H1 (cell line): ENCODE data around the gene POLE2. TPM values are rescaled to one million over a fixed set of nuclear protein-coding genes. Genes with fewer than 3 reads are reported as not detected.

ENCODE experiments used
- CTCF ChIA-PET: fragments of 300-600 bp; sonication (Branson Sonifier 250); formaldehyde crosslinking; loops from one replicate; lab custom pipeline; 2021; ENCODE audit not compliant: partially characterized antibody; lab: Charles Lee
- POLR2A ChIA-PET: fragments of 300-600 bp; sonication (Branson Sonifier 250); formaldehyde crosslinking; loops from one replicate; lab custom pipeline; 2021; ENCODE audit warnings: inconsistent platforms; ENCODE audit not compliant: partially characterized antibody; lab: Charles Lee
- DNase-seq, 2 experiments: peaks; one replicate each; pipeline versions ENCODE4 v3.0.0 to v3.0.0-alpha.2; 2010 to 2022; ENCODE audit warnings: low spot score in 2 of 2, low read depth in 1 of 2, mixed read lengths in 1 of 2
- FAIRE-seq: peaks from 2 replicates; lab custom pipeline; 2011; peaks lifted over from hg19 to GRCh38; lab: Jason Lieb, UNC
- H2AFZ ChIP-seq: 2 replicates; pipeline ENCODE4 v1.8.1; 2012; ENCODE audit warnings: low read length, inconsistent platforms
- H2AK5ac ChIP-seq: 2 replicates; pipeline ENCODE4 v1.6.1; 2013; ENCODE audit warnings: low read depth, low read length
- H2BK120ac ChIP-seq: replicated peaks from 2 replicates; pipeline ENCODE3; 2013; ENCODE audit warnings: low read depth, low read length, inconsistent platforms
- H2BK12ac ChIP-seq: 2 replicates; pipeline ENCODE4 v1.6.1; 2013; ENCODE audit warnings: low read depth, low read length
- H2BK15ac ChIP-seq: 2 replicates; pipeline ENCODE4 v1.6.1; 2013; ENCODE audit warnings: low read length
- H2BK20ac ChIP-seq: 2 replicates; pipeline ENCODE4 v1.6.1; 2013; ENCODE audit warnings: low read length
- H2BK5ac ChIP-seq: 2 replicates; pipeline ENCODE4 v1.6.1; 2013; ENCODE audit warnings: low read depth, low read length
- H3K14ac ChIP-seq: 2 replicates; pipeline ENCODE4 v1.6.1; 2013; ENCODE audit warnings: inconsistent platforms; ENCODE audit not compliant: insufficient read length
- H3K18ac ChIP-seq: 2 replicates; pipeline ENCODE4 v1.6.1; 2013; ENCODE audit warnings: low read length; ENCODE audit errors: extremely low read depth
- H3K23ac ChIP-seq: 2 replicates; pipeline ENCODE4 v1.6.1; 2013; ENCODE audit warnings: inconsistent platforms; ENCODE audit not compliant: insufficient read length
- H3K23me2 ChIP-seq: 2 replicates; pipeline ENCODE4 v1.6.1; 2013; ENCODE audit warnings: low read depth, low read length
- H3K27ac ChIP-seq: 2 replicates; pipeline ENCODE4 v1.6.1; 2011; ENCODE audit warnings: low read depth, low read length, inconsistent platforms
- H3K27me3 ChIP-seq, 4 experiments: replicated peaks in 1 of 4; 1 replicate in 1 of 4; 2 replicates in 3 of 4; pipeline versions ENCODE4 v1.6.1 to v1.8.1; 2011 to 2013; ENCODE audit warnings: low read length in 3 of 4, mild to moderate bottlenecking in 3 of 4, inconsistent platforms in 2 of 4, mixed read lengths in 2 of 4, moderate library complexity in 1 of 4; ENCODE audit not compliant: control insufficient read depth in 3 of 4, insufficient read depth in 3 of 4; ENCODE audit errors: extremely low read depth in 1 of 4
- H3K36me3 ChIP-seq, 4 experiments: 2 replicates each; pipeline versions ENCODE4 v1.6.1 to v1.8.1; 2011 to 2013; ENCODE audit warnings: mild to moderate bottlenecking in 4 of 4, low read length in 3 of 4, moderate library complexity in 2 of 4, control low read depth in 1 of 4, inconsistent platforms in 1 of 4; ENCODE audit not compliant: insufficient read depth in 4 of 4, control insufficient read depth in 2 of 4
- H3K4ac ChIP-seq: replicated peaks from 2 replicates; pipeline ENCODE3; 2013; ENCODE audit warnings: low read length, low read depth, mixed read lengths, inconsistent platforms; ENCODE audit not compliant: insufficient read length
- H3K4me1 ChIP-seq, 4 experiments: replicated peaks in 1 of 4; 1 replicate in 1 of 4; 2 replicates in 3 of 4; pipeline versions ENCODE4 v1.6.1 to v1.8.1; 2011 to 2013; ENCODE audit warnings: low read length in 3 of 4, inconsistent platforms in 2 of 4, mixed read lengths in 1 of 4; ENCODE audit not compliant: insufficient read depth in 4 of 4, control insufficient read depth in 3 of 4
- H3K4me2 ChIP-seq, 2 experiments: 2 replicates each; pipeline versions ENCODE4 v1.6.1 to v1.8.1; 2011 to 2013; ENCODE audit warnings: low read depth in 2 of 2, low read length in 2 of 2, control low read depth in 1 of 2, inconsistent platforms in 1 of 2, mild to moderate bottlenecking in 1 of 2; ENCODE audit not compliant: insufficient read depth in 1 of 2
- H3K4me3 ChIP-seq, 4 experiments: fragments of 200-600, 300-600 bp in 1 of 4; sonication (generic), shearing (Covaris generic), sonication (Bioruptor Twin) in 1 of 4; 2 replicates each; pipeline versions ENCODE4 v1.5.1 to v1.8.1; 2011 to 2016; ENCODE audit warnings: low read length in 4 of 4, low read depth in 3 of 4, control low read depth in 2 of 4, inconsistent platforms in 2 of 4, mild to moderate bottlenecking in 2 of 4, mixed read lengths in 1 of 4, moderate library complexity in 1 of 4; ENCODE audit not compliant: insufficient read depth in 2 of 4; ENCODE audit errors: extremely low read depth in 1 of 4
- H3K56ac ChIP-seq: replicated peaks from 2 replicates; pipeline ENCODE3; 2013; ENCODE audit warnings: low read depth, mild to moderate bottlenecking, mixed read lengths, low read length, inconsistent platforms; ENCODE audit not compliant: insufficient read length
- H3K79me1 ChIP-seq: 2 replicates; pipeline ENCODE4 v1.6.1; 2013; ENCODE audit warnings: low read depth, low read length, control low read depth
- H3K79me2 ChIP-seq, 2 experiments: 2 replicates each; pipeline versions ENCODE4 v1.6.1 to v1.8.1; 2012 to 2013; ENCODE audit warnings: low read length in 2 of 2, mild to moderate bottlenecking in 2 of 2, inconsistent platforms in 1 of 2; ENCODE audit not compliant: insufficient read depth in 2 of 2, control insufficient read depth in 1 of 2
- H3K9ac ChIP-seq, 4 experiments: replicated peaks in 1 of 4; 1 replicate in 1 of 4; 2 replicates in 3 of 4; pipeline versions ENCODE4 v1.6.1 to v1.8.1; 2011 to 2013; ENCODE audit warnings: low read depth in 3 of 4, low read length in 3 of 4, control low read depth in 2 of 4, mild to moderate bottlenecking in 2 of 4, moderate library complexity in 2 of 4, inconsistent platforms in 1 of 4; ENCODE audit errors: extremely low read depth in 1 of 4
- H3K9me3 ChIP-seq, 2 experiments: 2 replicates each; pipeline versions ENCODE4 v1.6.1 to v1.8.1; 2012 to 2013; ENCODE audit warnings: mild to moderate bottlenecking in 2 of 2, moderate library complexity in 2 of 2, control low read depth in 1 of 2, inconsistent platforms in 1 of 2, low read depth in 1 of 2, low read length in 1 of 2, mixed read lengths in 1 of 2; ENCODE audit not compliant: insufficient read depth in 2 of 2
- H4K20me1 ChIP-seq, 2 experiments: replicated peaks in 1 of 2; 2 replicates each; pipeline versions ENCODE3 to v1.8.1; 2011 to 2013; ENCODE audit warnings: inconsistent platforms in 2 of 2, low read length in 2 of 2, mild to moderate bottlenecking in 1 of 2; ENCODE audit not compliant: insufficient read depth in 2 of 2, control insufficient read depth in 1 of 2
- H4K5ac ChIP-seq: 2 replicates; pipeline ENCODE4 v1.6.1; 2013; ENCODE audit warnings: low read length, low read depth, mixed read lengths, inconsistent platforms; ENCODE audit not compliant: insufficient read length
- H4K8ac ChIP-seq: 2 replicates; pipeline ENCODE4 v1.8.0; 2013; ENCODE audit warnings: mild to moderate bottlenecking, moderate library complexity, low read length, inconsistent platforms; ENCODE audit not compliant: insufficient read depth; ENCODE audit errors: extremely low read depth
- H4K91ac ChIP-seq: replicated peaks from 2 replicates; pipeline ENCODE3; 2013; ENCODE audit warnings: low read length, mixed read lengths, inconsistent platforms; ENCODE audit not compliant: insufficient read length
- CREB1 ChIP-seq: IDR thresholded peaks from 2 replicates; pipeline ENCODE4 v1.6.1; 2012; ENCODE audit warnings: inconsistent platforms
- EP300 ChIP-seq, 2 experiments: IDR thresholded peaks; 1 replicate in 1 of 2; 2 replicates in 1 of 2; pipeline ENCODE4 v1.6.1; 2011 to 2012; ENCODE audit warnings: low read depth in 2 of 2, low read length in 2 of 2, mild to moderate bottlenecking in 2 of 2, borderline replicate concordance in 1 of 2, inconsistent platforms in 1 of 2, moderate library complexity in 1 of 2
- GABPA ChIP-seq: IDR thresholded peaks from 2 replicates; pipeline ENCODE4 v1.6.1; 2011; ENCODE audit warnings: mild to moderate bottlenecking, low read length, moderate library complexity, borderline replicate concordance; ENCODE audit not compliant: insufficient read depth
- KDM4A ChIP-seq: IDR thresholded peaks from one replicate; pipeline ENCODE4 v1.7.1; 2012; ENCODE audit warnings: low read depth, mild to moderate bottlenecking, moderate library complexity, low read length, inconsistent platforms; ENCODE audit not compliant: severe bottlenecking
- NANOG ChIP-seq: IDR thresholded peaks from 2 replicates; pipeline ENCODE4 v1.6.1; 2011; ENCODE audit warnings: low read length, low read depth, mild to moderate bottlenecking, inconsistent platforms; ENCODE audit not compliant: insufficient read depth, poor library complexity, severe bottlenecking
- SP2 ChIP-seq: IDR thresholded peaks from 2 replicates; pipeline ENCODE4 v1.6.1; 2012; ENCODE audit warnings: mild to moderate bottlenecking, low read length, inconsistent platforms
- TAF1 ChIP-seq: IDR thresholded peaks from 2 replicates; pipeline ENCODE4 v1.6.1; 2011; ENCODE audit warnings: mild to moderate bottlenecking, low read depth, low read length
- TBP ChIP-seq: IDR thresholded peaks from 2 replicates; pipeline ENCODE4 v1.6.1; 2011; ENCODE audit warnings: low read depth, low read length, improper control_type of control experiment
- TEAD4 ChIP-seq: IDR thresholded peaks from 2 replicates; pipeline ENCODE4 v1.6.1; 2012; ENCODE audit warnings: low read depth, low read length, inconsistent platforms, mixed read lengths
- WGBS, 2 experiments: shearing (Covaris generic) in 1 of 2; methylation state at CpG; one replicate each; pipeline versions ENCODE4 v1.1.6 to v1.1.7; 2013 to 2015; ENCODE audit warnings: low lambda C conversion rate in 2 of 2, mixed read lengths in 2 of 2, inconsistent platforms in 1 of 2, low coverage in 1 of 2, missing lambda C conversion rate in 1 of 2; ENCODE audit not compliant: insufficient replicate concordance in 2 of 2, insufficient coverage in 1 of 2, insufficient read length in 1 of 2; ENCODE audit errors: extremely low coverage in 1 of 2, missing lambda C conversion rate in 1 of 2; 5-methylcytosine and 5-hydroxymethylcytosine counted together
- polyA plus RNA-seq, 7 experiments: library from polyadenylated mRNA; depleted of rRNA in 3 of 7; stranded (reverse) in 5 of 7; unstranded in 2 of 7; fragments of >200 nt in 5 of 7; fragments of 200-250 nt in 2 of 7; gene quantifications; 1 replicate in 5 of 7; 2 replicates in 1 of 7; 4 replicates in 1 of 7; pipeline versions ENCODE4 v1.2.1 to v1.2.3, GENCODE V29; 2011 to 2013; ENCODE audit warnings: missing spikeins in 2 of 7, mixed read lengths in 2 of 7
- total RNA-seq: library from RNA; stranded (reverse); fragmentation: NEBNext Ultra II Directional; extraction: Animal tissue kit (Norgen Biotek cat#: 25700); gene quantifications from 2 replicates; pipeline ENCODE4 v1.2.1, GENCODE V29; 2021

The POLE2 gene
- total and polyA plus RNA-seq, 2 of the 8 experiments (the other 6 are each of a cell fraction or from before 2014, with no cell fraction given) = 31.2 to 41.7 TPM

DNA sequence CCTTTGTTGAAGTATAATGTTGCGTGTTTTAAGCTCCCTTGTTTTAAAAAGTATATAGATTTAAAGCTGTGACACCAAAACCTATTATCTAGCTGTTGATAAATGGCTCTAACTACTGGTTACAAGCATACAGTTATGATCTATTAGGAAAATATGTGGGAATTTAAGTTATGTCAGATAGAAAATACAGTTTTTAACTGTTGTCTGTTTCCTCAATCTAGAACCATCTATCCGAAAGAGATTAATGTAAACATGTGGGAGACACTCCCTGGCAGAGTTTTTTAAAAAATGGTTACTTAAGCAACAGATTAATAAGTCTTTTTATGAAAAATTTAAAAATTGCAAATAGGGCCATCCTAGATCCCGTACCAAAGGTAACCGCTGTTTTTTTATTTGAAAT, 75.8 kb downstream of the POLE2 start:
- H3K56ac ChIP-seq = no peak overlapping the region
- H4K91ac ChIP-seq = no peak overlapping the region
- H2BK12ac ChIP-seq = no peak overlapping the region
- H3K23ac ChIP-seq = no peak overlapping the region
- no peak overlapping the region for H3K14ac ChIP-seq
- DNase-seq = no peak
- H2BK120ac ChIP-seq = no peak overlapping the region
- H3K27ac ChIP-seq = no peak overlapping the region
- H3K18ac ChIP-seq = no peak overlapping the region
- WGBS, 2 experiments = 92% methylated on average over 4 of the region's 4 CpGs; no CpG with 5 or more reads in 1 of the 2 experiments
- H3K79me2 ChIP-seq = no peaks in the 10 kb centered on the region
- TF ChIP-seq GABPA = no peak
- no peak for TF ChIP-seq TBP
- TF ChIP-seq TEAD4 = no peak
- no peak for TF ChIP-seq TAF1
- TF ChIP-seq SP2 = no peak
- TF ChIP-seq CREB1 = no peak
- no peak for TF ChIP-seq NANOG
- TF ChIP-seq EP300 (IDR thresholded peaks at IDR 0.05; ENCODE audit: borderline replicate concordance in 1 of 2, low read depth in 2 of 2, low read length in 2 of 2) = no peak
- no peak for TF ChIP-seq KDM4A
- no peaks in the 10 kb centered on the region for H3K9me3 ChIP-seq
- H3K4ac ChIP-seq = no peak overlapping the region
- H2BK5ac ChIP-seq = no peak overlapping the region
- H2AK5ac ChIP-seq = no peak overlapping the region
- H3K9ac ChIP-seq = no peak overlapping the region
- H3K4me2 ChIP-seq = no peak overlapping the region
- no peaks in the 10 kb centered on the region for H4K20me1 ChIP-seq
- H2AFZ ChIP-seq = no peak overlapping the region
- ChIA-PET POLR2A (interaction anchor here (0.6 to 3.2 kb wide), 3 partner anchors 8 to 13 kb away, joined by 3 to 19 read pairs (median 5); partner anchors contain the start of genes LRR1, MGAT2 and RPL36AL), CTCF (interaction anchor here (1.1 kb wide), 2 partner anchors 9 to 248 kb away, joined by 3 read pairs; no protein-coding TSS in a partner anchor)
- no peak for FAIRE-seq
- H3K4me1 ChIP-seq = no peaks in the 10 kb centered on the region
- H4K8ac ChIP-seq = no peak overlapping the region
- peaks cover 0 to 22% (median 5%) of the 10 kb centered on the region in 4 experiments; a peak in 4 of 8 replicates for H3K36me3 ChIP-seq
- no peak overlapping the region for H2BK20ac ChIP-seq
- no peaks in the 10 kb centered on the region for H3K79me1 ChIP-seq
- H3K23me2 ChIP-seq = no peaks in the 10 kb centered on the region
- H3K27me3 ChIP-seq = no peaks in the 10 kb centered on the region
- H3K4me3 ChIP-seq = no peak overlapping the region
- H2BK15ac ChIP-seq = no peak overlapping the region
- no peak overlapping the region for H4K5ac ChIP-seq
